NOMO-1 (cell line): Measurements from ENCODE around the gene MMP28.

Experiments
- DNase-seq, 2 experiments: peaks; one replicate each; lab custom pipeline; 2025; ENCODE audit not compliant: unreplicated experiment in 2 of 2; lab: John Stamatoyannopoulos, UW

The MMP28 gene

GRCh38 chr17:35801583-35802224, 6.3 kb upstream of the MMP28 start:
- DNase-seq: no peak

GRCh38 chr17:35799942-35800341, 4.5 kb upstream of the MMP28 start:
- DNase-seq: no peak

GRCh38 chr17:35797918-35798317, 2.5 kb upstream of the MMP28 start:
- DNase-seq: no peak

GRCh38 chr17:35797370-35797769, 1.9 kb upstream of the MMP28 start:
- DNase-seq: no peak

- no peak for DNase-seq
Observed at GRCh38 chr17:35796942-35797341, 1.5 kb upstream of the MMP28 start.

GRCh38 chr17:35795871-35796265, 427 bp upstream of the MMP28 start:
- DNase-seq: no peak

GRCh38 chr17:35793257-35793656, 2.2 kb downstream of the MMP28 start:
- no peak for DNase-seq

GRCh38 chr17:35791681-35792350, 3.6 kb downstream of the MMP28 start:
- no peak for DNase-seq

GRCh38 chr17:35790841-35791240, 4.6 kb downstream of the MMP28 start:
- no peak for DNase-seq

- no peak for DNase-seq
Observed at GRCh38 chr17:35788477-35789368, 6.7 kb downstream of the MMP28 start.

- no peak for DNase-seq
Observed at GRCh38 chr17:35786941-35787432, 8.5 kb downstream of the MMP28 start.

GRCh38 chr17:35784895-35785294, 10.5 kb downstream of the MMP28 start:
- DNase-seq: no peak

- DNase-seq: no peak
Observed at GRCh38 chr17:35780950-35781349, 14.5 kb downstream of the MMP28 start.

- DNase-seq: no peak
Observed at GRCh38 chr17:35778641-35779196, 16.7 kb downstream of the MMP28 start.

- no peak for DNase-seq
Observed at GRCh38 chr17:35775583-35775982, 19.9 kb downstream of the MMP28 start.

GRCh38 chr17:35775039-35775438, 20.4 kb downstream of the MMP28 start:
- DNase-seq: no peak

- no peak for DNase-seq
Observed at GRCh38 chr17:35774499-35774898, 20.9 kb downstream of the MMP28 start.

GRCh38 chr17:35773679-35774425, 21.6 kb downstream of the MMP28 start:
- DNase-seq: no peak

GRCh38 chr17:35773129-35773528, 22.3 kb downstream of the MMP28 start:
- DNase-seq: no peak

- no peak for DNase-seq
Observed at GRCh38 chr17:35769895-35770486, 25.4 kb downstream of the MMP28 start.
